HepG2 (cell line): ENCODE results near the gene DNAJC1. TPM values are rescaled to one million over a fixed set of nuclear protein-coding genes. Genes with fewer than 3 reads are reported as not detected.

Experiments used
- ATAC-seq: fragments of 200-7000 bp; cut with Tn5 transposase; 3 replicates; pipeline ENCODE4 v1.9.1; 2020; ENCODE audit warnings: mild to moderate bottlenecking, moderate library complexity
- BruUV-seq: library from RNA; stranded (reverse); fragments of 400-500 nt; replicated peaks from 2 replicates; lab custom pipeline; 2021; lab: Mats Ljungman, UMichigan
- CTCF ChIA-PET: fragments of 300-600 bp; formaldehyde crosslinking; extraction: SDS; loops from one replicate; lab custom pipeline; 2021; ENCODE audit warnings: low total read pairs, inconsistent platforms, low intra/inter-chr PET ratio; lab: Yijun Ruan, JAX
- POLR2A ChIA-PET: fragments of 350-600 bp; sonication (Branson Sonifier 250); formaldehyde crosslinking; loops from one replicate; lab custom pipeline; 2020; ENCODE audit warnings: antibody characterized with exemption, inconsistent platforms; lab: Yijun Ruan, JAX
- DNase-seq: peaks from one replicate; pipeline ENCODE4 v3.0.0-alpha.2; 2015; ENCODE audit warnings: low spot score
- FAIRE-seq: peaks from 3 replicates; lab custom pipeline; 2011; peaks lifted over from hg19 to GRCh38; lab: Jason Lieb, UNC
- H2AFZ ChIP-seq: one replicate; pipeline ENCODE4 v1.6.1; 2011; ENCODE audit warnings: low read length, inconsistent platforms
- H3K27ac ChIP-seq: fragments of 300-600 bp; 3 replicates; pipeline ENCODE4 v1.8.0; 2011; ENCODE audit warnings: mixed run types, mild to moderate bottlenecking, mixed read lengths, low read length, inconsistent platforms; ENCODE audit not compliant: insufficient read depth; ENCODE audit errors: extremely low read length
- H3K27me3 ChIP-seq, 2 experiments: fragments of 200-600 bp in 1 of 2; 2 replicates in 1 of 2; 3 replicates in 1 of 2; pipeline versions ENCODE4 v1.6.0 to v1.8.0; 2011; ENCODE audit warnings: low read length in 2 of 2, mild to moderate bottlenecking in 2 of 2, moderate library complexity in 2 of 2, inconsistent platforms in 1 of 2; ENCODE audit not compliant: insufficient read depth in 2 of 2, control insufficient read depth in 1 of 2
- H3K36me3 ChIP-seq, 2 experiments: fragments of 200-600 bp in 1 of 2; replicated peaks in 1 of 2; 2 replicates in 1 of 2; 3 replicates in 1 of 2; pipeline versions ENCODE4 v1.5.1 to v1.8.0; 2011; ENCODE audit warnings: low read length in 2 of 2, inconsistent platforms in 1 of 2; ENCODE audit not compliant: insufficient read depth in 2 of 2, control insufficient read depth in 1 of 2
- H3K4me1 ChIP-seq: 2 replicates; pipeline ENCODE4 v1.5.1; 2012; ENCODE audit warnings: low read length, inconsistent platforms; ENCODE audit not compliant: insufficient read depth
- H3K4me2 ChIP-seq: 2 replicates; pipeline ENCODE4 v1.6.0; 2011; ENCODE audit warnings: low read depth, low read length, inconsistent platforms
- H3K4me3 ChIP-seq, 3 experiments: fragments of 200-600 bp in 1 of 3; sonication (generic), shearing (Covaris generic) in 1 of 3; replicated peaks in 1 of 3; 2 replicates each; pipeline ENCODE4 v1.5.1; 2011 to 2016; ENCODE audit warnings: low read length in 3 of 3, inconsistent platforms in 2 of 3, low read depth in 2 of 3, mild to moderate bottlenecking in 2 of 3, control low read depth in 1 of 3, mixed read lengths in 1 of 3; ENCODE audit not compliant: insufficient read depth in 1 of 3
- H3K79me2 ChIP-seq: one replicate; pipeline ENCODE4 v1.6.1; 2011; ENCODE audit warnings: low read length, inconsistent platforms; ENCODE audit not compliant: insufficient read depth
- H3K9ac ChIP-seq: 2 replicates; pipeline ENCODE4 v1.6.0; 2011; ENCODE audit warnings: mild to moderate bottlenecking, low read depth, low read length, inconsistent platforms; ENCODE audit not compliant: insufficient read depth
- H3K9me3 ChIP-seq: 2 replicates; pipeline ENCODE4 v1.5.1; 2012; ENCODE audit warnings: mild to moderate bottlenecking, low read length
- H4K20me1 ChIP-seq: 2 replicates; pipeline ENCODE4 v1.6.0; 2011; ENCODE audit warnings: inconsistent platforms, mild to moderate bottlenecking, low read length, moderate library complexity; ENCODE audit not compliant: insufficient read depth
- DMAP1 ChIP-seq: IDR thresholded peaks from 2 replicates; pipeline ENCODE4 v1.6.1; 2016
- EZH2 ChIP-seq: conservative IDR thresholded peaks from 2 replicates; pipeline ENCODE4 v1.6.1; 2012; ENCODE audit warnings: mild to moderate bottlenecking, low read depth, low read length, moderate library complexity
- FOXC1 ChIP-seq: sonication (generic); formaldehyde crosslinking; IDR thresholded peaks from 2 replicates; pipeline ENCODE4 v1.8.0; 2022; ENCODE audit warnings: mild to moderate bottlenecking, missing genetic modification reagents, borderline replicate concordance
- GABPA ChIP-seq, 2 experiments: IDR thresholded peaks; 2 replicates each; pipeline ENCODE4 v1.6.1; 2011 to 2016; ENCODE audit warnings: low read depth in 2 of 2, low read length in 1 of 2, missing biosample characterization in 1 of 2, missing genetic modification characterization in 1 of 2
- KDM1A ChIP-seq: IDR thresholded peaks from 2 replicates; pipeline ENCODE4 v1.6.1; 2016; ENCODE audit warnings: missing compliant biosample characterization
- KDM5A ChIP-seq: fragments of 200-600 bp; sonication (generic); IDR thresholded peaks from 2 replicates; pipeline ENCODE4 v1.7.0; 2018; ENCODE audit warnings: antibody characterized with exemption, mild to moderate bottlenecking, low read length, borderline replicate concordance
- NFE2 ChIP-seq: sonication (generic); formaldehyde crosslinking; IDR thresholded peaks from 2 replicates; pipeline ENCODE4 v1.4.0; 2020; ENCODE audit warnings: missing genetic modification reagents
- ZNF160 ChIP-seq: sonication (generic); formaldehyde crosslinking; IDR thresholded peaks from 2 replicates; pipeline ENCODE4 v1.8.0; 2022; ENCODE audit warnings: mild to moderate bottlenecking, inconsistent platforms, missing genetic modification reagents
- ZNF556 ChIP-seq: sonication (generic); formaldehyde crosslinking; IDR thresholded peaks from 2 replicates; pipeline ENCODE4 v1.4.0; 2020; ENCODE audit warnings: mild to moderate bottlenecking, missing genetic modification reagents, borderline replicate concordance
- ZNF614 ChIP-seq: IDR thresholded peaks from 2 replicates; pipeline ENCODE4 v1.6.1; 2018; ENCODE audit warnings: missing biosample characterization, missing genetic modification reagents, inconsistent platforms, borderline replicate concordance
- in situ Hi-C: cut with HindIII; loops from 2 replicates; pipeline ENCODE4 v1.10.0; 2017; ENCODE audit warnings: low pct_unique_long_range_greater_than_20kb; ENCODE audit not compliant: extremely low pct_ligation_motif_present
- intact Hi-C: fragments of 100-400 bp; cut with micrococcal nuclease; formaldehyde crosslinking; loops from one replicate; pipeline ENCODE4 v1.10.0; 2022; ENCODE audit not compliant: unreplicated experiment
- polyA plus RNA-seq, 8 experiments: library from polyadenylated mRNA; depleted of rRNA in 3 of 8; stranded (reverse) in 7 of 8; unstranded in 1 of 8; fragments of >200 nt; fragmentation: Illumina TruSeq in 4 of 8; extraction: Trizol in 4 of 8; gene quantifications; 2 replicates each; pipeline versions ENCODE4 v1.2.1 to v1.2.3, GENCODE V29; 2011 to 2016; ENCODE audit warnings: low read depth in 4 of 8, missing spikeins in 1 of 8, mixed read lengths in 1 of 8; ENCODE audit not compliant: insufficient read depth in 1 of 8
- total RNA-seq, 5 experiments: library from RNA; depleted of rRNA; stranded (reverse); fragments of >200 nt; fragmentation: Illumina TruSeq; extraction: Trizol; gene quantifications; 2 replicates each; pipeline ENCODE4 v1.2.3, GENCODE V29; 2016; ENCODE audit warnings: low read depth in 1 of 5
- TF ChIP-seq, protein P1 (sequence below): sonication (generic); formaldehyde crosslinking; IDR thresholded peaks from 2 replicates; pipeline ENCODE4 v1.4.0; 2020; ENCODE audit warnings: mild to moderate bottlenecking, missing genetic modification reagents
- TF ChIP-seq, protein P2 (sequence below): sonication (generic); formaldehyde crosslinking; conservative IDR thresholded peaks from 2 replicates; pipeline ENCODE4 v1.8.0; 2022; ENCODE audit warnings: mild to moderate bottlenecking, moderate library complexity, missing genetic modification reagents
- TF ChIP-seq, protein P3 (sequence below): sonication (generic); formaldehyde crosslinking; conservative IDR thresholded peaks from 2 replicates; pipeline ENCODE4 v1.8.0; 2022; ENCODE audit warnings: missing genetic modification reagents
- TF ChIP-seq, protein P4 (sequence below): sonication (generic); formaldehyde crosslinking; IDR thresholded peaks from 2 replicates; pipeline ENCODE4 v1.4.0; 2020; ENCODE audit warnings: mild to moderate bottlenecking, missing genetic modification reagents
- TF ChIP-seq, protein P5 (sequence below): sonication (generic); formaldehyde crosslinking; IDR thresholded peaks from 2 replicates; pipeline ENCODE4 v1.5.0; 2020; ENCODE audit warnings: missing genetic modification reagents

The DNAJC1 gene
- total and polyA plus RNA-seq, 2 of the 13 experiments (the other 11 are each of a cell fraction or from before 2014, with no cell fraction given) = 9.9 to 16.6 TPM

DNA sequence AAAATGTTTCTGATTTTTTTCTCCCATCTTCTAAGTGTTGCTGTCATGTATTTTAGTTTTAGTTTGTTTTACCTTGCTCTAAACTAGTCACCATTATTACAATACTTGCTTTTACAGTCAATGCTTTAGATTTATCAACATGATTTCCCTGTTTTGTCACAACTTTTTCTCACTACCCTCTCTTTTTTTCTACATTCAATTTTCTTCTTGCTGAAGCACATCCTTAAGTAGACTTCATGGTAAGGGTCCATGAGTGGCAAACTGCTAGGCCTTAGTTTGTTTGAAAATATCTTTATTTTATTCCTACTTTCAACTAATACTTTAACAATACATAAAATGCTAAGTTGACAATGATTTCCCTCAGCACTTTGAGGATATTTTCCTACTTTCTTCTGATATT is 173.5 kb downstream of the DNAJC1 start:
- Histone ChIP-seq H3K9ac (no peak overlapping the region), H4K20me1 (no peaks in the 10 kb centered on the region), H3K36me3 (no peaks in the 10 kb centered on the region), H3K4me1 (no peaks in the 10 kb centered on the region), H3K79me2 (no peaks in the 10 kb centered on the region), H3K4me3 (no peak overlapping the region), H3K27ac (no peak overlapping the region), H3K9me3 (peaks cover 50% of the 10 kb centered on the region), H3K27me3 (no peaks in the 10 kb centered on the region), H2AFZ (no peak overlapping the region), H3K4me2 (no peak overlapping the region)
- ChIA-PET CTCF (no interaction called here), POLR2A (no interaction called here)
- in situ Hi-C loops = no loop called here
- DNase-seq (no peak), FAIRE-seq (no peak), ATAC-seq (no peak)
- intact Hi-C loops = no loop called here
- BruUV-seq = no TSS peak
- TF ChIP-seq, protein P1, sequence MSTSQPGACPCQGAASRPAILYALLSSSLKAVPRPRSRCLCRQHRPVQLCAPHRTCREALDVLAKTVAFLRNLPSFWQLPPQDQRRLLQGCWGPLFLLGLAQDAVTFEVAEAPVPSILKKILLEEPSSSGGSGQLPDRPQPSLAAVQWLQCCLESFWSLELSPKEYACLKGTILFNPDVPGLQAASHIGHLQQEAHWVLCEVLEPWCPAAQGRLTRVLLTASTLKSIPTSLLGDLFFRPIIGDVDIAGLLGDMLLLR (CRISPR knock-in tag) = no peak
- TF ChIP-seq KDM5A (no peak), GABPA (IDR thresholded peaks at IDR 0.05; ENCODE audit: low read depth, low read length) (no peak), GABPA (CRISPR knock-in tag; IDR thresholded peaks at IDR 0.05; ENCODE audit: low read depth) (no peak), NFE2 (CRISPR knock-in tag) (no peak), ZNF556 (CRISPR knock-in tag) (no peak), DMAP1 (CRISPR knock-in tag) (no peak), ZNF614 (CRISPR knock-in tag) (no peak), EZH2 (no peak), KDM1A (CRISPR knock-in tag) (no peak), FOXC1 (CRISPR knock-in tag) (no peak), ZNF160 (CRISPR knock-in tag) (no peak)
- TF ChIP-seq, protein P2, sequence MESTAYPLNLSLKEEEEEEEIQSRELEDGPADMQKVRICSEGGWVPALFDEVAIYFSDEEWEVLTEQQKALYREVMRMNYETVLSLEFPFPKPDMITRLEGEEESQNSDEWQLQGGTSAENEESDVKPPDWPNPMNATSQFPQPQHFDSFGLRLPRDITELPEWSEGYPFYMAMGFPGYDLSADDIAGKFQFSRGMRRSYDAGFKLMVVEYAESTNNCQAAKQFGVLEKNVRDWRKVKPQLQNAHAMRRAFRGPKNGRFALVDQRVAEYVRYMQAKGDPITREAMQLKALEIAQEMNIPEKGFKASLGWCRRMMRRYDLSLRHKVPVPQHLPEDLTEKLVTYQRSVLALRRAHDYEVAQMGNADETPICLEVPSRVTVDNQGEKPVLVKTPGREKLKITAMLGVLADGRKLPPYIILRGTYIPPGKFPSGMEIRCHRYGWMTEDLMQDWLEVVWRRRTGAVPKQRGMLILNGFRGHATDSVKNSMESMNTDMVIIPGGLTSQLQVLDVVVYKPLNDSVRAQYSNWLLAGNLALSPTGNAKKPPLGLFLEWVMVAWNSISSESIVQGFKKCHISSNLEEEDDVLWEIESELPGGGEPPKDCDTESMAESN (CRISPR knock-in tag) = no peak
- TF ChIP-seq, protein P3, sequence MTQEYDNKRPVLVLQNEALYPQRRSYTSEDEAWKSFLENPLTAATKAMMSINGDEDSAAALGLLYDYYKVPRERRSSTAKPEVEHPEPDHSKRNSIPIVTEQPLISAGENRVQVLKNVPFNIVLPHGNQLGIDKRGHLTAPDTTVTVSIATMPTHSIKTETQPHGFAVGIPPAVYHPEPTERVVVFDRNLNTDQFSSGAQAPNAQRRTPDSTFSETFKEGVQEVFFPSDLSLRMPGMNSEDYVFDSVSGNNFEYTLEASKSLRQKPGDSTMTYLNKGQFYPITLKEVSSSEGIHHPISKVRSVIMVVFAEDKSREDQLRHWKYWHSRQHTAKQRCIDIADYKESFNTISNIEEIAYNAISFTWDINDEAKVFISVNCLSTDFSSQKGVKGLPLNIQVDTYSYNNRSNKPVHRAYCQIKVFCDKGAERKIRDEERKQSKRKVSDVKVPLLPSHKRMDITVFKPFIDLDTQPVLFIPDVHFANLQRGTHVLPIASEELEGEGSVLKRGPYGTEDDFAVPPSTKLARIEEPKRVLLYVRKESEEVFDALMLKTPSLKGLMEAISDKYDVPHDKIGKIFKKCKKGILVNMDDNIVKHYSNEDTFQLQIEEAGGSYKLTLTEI = no peak
- TF ChIP-seq, protein P4, sequence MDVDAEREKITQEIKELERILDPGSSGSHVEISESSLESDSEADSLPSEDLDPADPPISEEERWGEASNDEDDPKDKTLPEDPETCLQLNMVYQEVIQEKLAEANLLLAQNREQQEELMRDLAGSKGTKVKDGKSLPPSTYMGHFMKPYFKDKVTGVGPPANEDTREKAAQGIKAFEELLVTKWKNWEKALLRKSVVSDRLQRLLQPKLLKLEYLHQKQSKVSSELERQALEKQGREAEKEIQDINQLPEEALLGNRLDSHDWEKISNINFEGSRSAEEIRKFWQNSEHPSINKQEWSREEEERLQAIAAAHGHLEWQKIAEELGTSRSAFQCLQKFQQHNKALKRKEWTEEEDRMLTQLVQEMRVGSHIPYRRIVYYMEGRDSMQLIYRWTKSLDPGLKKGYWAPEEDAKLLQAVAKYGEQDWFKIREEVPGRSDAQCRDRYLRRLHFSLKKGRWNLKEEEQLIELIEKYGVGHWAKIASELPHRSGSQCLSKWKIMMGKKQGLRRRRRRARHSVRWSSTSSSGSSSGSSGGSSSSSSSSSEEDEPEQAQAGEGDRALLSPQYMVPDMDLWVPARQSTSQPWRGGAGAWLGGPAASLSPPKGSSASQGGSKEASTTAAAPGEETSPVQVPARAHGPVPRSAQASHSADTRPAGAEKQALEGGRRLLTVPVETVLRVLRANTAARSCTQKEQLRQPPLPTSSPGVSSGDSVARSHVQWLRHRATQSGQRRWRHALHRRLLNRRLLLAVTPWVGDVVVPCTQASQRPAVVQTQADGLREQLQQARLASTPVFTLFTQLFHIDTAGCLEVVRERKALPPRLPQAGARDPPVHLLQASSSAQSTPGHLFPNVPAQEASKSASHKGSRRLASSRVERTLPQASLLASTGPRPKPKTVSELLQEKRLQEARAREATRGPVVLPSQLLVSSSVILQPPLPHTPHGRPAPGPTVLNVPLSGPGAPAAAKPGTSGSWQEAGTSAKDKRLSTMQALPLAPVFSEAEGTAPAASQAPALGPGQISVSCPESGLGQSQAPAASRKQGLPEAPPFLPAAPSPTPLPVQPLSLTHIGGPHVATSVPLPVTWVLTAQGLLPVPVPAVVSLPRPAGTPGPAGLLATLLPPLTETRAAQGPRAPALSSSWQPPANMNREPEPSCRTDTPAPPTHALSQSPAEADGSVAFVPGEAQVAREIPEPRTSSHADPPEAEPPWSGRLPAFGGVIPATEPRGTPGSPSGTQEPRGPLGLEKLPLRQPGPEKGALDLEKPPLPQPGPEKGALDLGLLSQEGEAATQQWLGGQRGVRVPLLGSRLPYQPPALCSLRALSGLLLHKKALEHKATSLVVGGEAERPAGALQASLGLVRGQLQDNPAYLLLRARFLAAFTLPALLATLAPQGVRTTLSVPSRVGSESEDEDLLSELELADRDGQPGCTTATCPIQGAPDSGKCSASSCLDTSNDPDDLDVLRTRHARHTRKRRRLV (CRISPR knock-in tag) = no peak
- TF ChIP-seq, protein P5, sequence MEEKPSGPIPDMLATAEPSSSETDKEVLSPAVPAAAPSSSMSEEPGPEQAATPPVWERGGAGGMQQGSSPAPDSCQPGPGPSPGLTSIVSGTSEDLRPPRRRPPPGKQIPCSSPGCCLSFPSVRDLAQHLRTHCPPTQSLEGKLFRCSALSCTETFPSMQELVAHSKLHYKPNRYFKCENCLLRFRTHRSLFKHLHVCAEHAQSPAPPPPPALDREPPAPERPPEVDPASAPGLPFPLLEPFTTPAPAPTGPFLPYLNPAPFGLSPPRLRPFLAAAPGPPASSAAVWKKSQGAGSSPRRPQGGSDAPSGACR = no peak
